Mesenchymal stem cell (in vitro differentiated cells and primary cell): ENCODE data around the gene C17orf114.

Source experiments
- DNase-seq: peaks from one replicate; pipeline ENCODE4 v3.0.0-alpha.2; 2013
- H2AFZ ChIP-seq: one replicate; pipeline ENCODE4 v1.6.1; 2013; ENCODE audit warnings: low read depth, mild to moderate bottlenecking, control low read depth, inconsistent platforms, low read length, moderate library complexity
- H2AK5ac ChIP-seq: 2 replicates; pipeline ENCODE4 v1.6.1; 2013; ENCODE audit warnings: low read length, moderate library complexity, mild to moderate bottlenecking, inconsistent platforms; ENCODE audit not compliant: severe bottlenecking
- H2BK120ac ChIP-seq: one replicate; pipeline ENCODE4 v1.6.1; 2013; ENCODE audit warnings: low read depth, mild to moderate bottlenecking, inconsistent platforms, low read length, moderate library complexity
- H2BK12ac ChIP-seq, 2 experiments: one replicate each; pipeline ENCODE4 v1.6.1; 2013; ENCODE audit warnings: inconsistent platforms in 2 of 2, low read length in 2 of 2, mild to moderate bottlenecking in 2 of 2, moderate library complexity in 2 of 2, control low read depth in 1 of 2
- H2BK15ac ChIP-seq: one replicate; pipeline ENCODE4 v1.6.1; 2013; ENCODE audit warnings: mild to moderate bottlenecking, low read depth, inconsistent platforms; ENCODE audit not compliant: poor library complexity, severe bottlenecking
- H2BK5ac ChIP-seq: 2 replicates; pipeline ENCODE4 v1.6.1; 2013; ENCODE audit warnings: low read depth, mild to moderate bottlenecking, low read length, control low read depth, inconsistent platforms; ENCODE audit not compliant: poor library complexity, severe bottlenecking
- H3K14ac ChIP-seq, 2 experiments: one replicate each; pipeline ENCODE4 v1.6.1; 2013; ENCODE audit warnings: inconsistent platforms in 2 of 2, low read length in 2 of 2, control low read depth in 1 of 2, mild to moderate bottlenecking in 1 of 2, moderate library complexity in 1 of 2
- H3K18ac ChIP-seq, 2 experiments: one replicate each; pipeline ENCODE4 v1.6.1; 2013; ENCODE audit warnings: inconsistent platforms in 2 of 2, low read length in 2 of 2, control low read depth in 1 of 2, low read depth in 1 of 2, mild to moderate bottlenecking in 1 of 2
- H3K23ac ChIP-seq, 2 experiments: one replicate each; pipeline ENCODE4 v1.6.1; 2013; ENCODE audit warnings: inconsistent platforms in 2 of 2, low read length in 2 of 2, mild to moderate bottlenecking in 2 of 2, moderate library complexity in 2 of 2, control low read depth in 1 of 2
- H3K27ac ChIP-seq: 2 replicates; pipeline ENCODE4 v1.5.1; 2013; ENCODE audit warnings: mild to moderate bottlenecking, moderate library complexity, low read length, control low read depth, inconsistent platforms; ENCODE audit not compliant: poor library complexity, severe bottlenecking
- H3K27me3 ChIP-seq, 2 experiments: 2 replicates each; pipeline versions ENCODE4 v1.6.1 to v1.7.0; 2013; ENCODE audit warnings: low read length in 2 of 2, mild to moderate bottlenecking in 2 of 2, moderate library complexity in 2 of 2, control low read depth in 1 of 2, inconsistent platforms in 1 of 2; ENCODE audit not compliant: control insufficient read depth in 1 of 2, insufficient read depth in 1 of 2
- H3K36me3 ChIP-seq, 2 experiments: 2 replicates each; pipeline versions ENCODE4 v1.6.1 to v1.7.0; 2013; ENCODE audit warnings: low read length in 2 of 2, control low read depth in 1 of 2, inconsistent platforms in 1 of 2, low read depth in 1 of 2, mild to moderate bottlenecking in 1 of 2; ENCODE audit not compliant: insufficient read depth in 2 of 2, control insufficient read depth in 1 of 2
- H3K4ac ChIP-seq, 2 experiments: one replicate each; pipeline ENCODE4 v1.6.1; 2013; ENCODE audit warnings: inconsistent platforms in 2 of 2, low read length in 2 of 2, mild to moderate bottlenecking in 2 of 2, moderate library complexity in 2 of 2, control low read depth in 1 of 2, low read depth in 1 of 2
- H3K4me1 ChIP-seq: 2 replicates; pipeline ENCODE4 v1.6.1; 2013; ENCODE audit warnings: low read depth, low read length, control low read depth; ENCODE audit not compliant: control insufficient read depth, insufficient read depth
- H3K4me2 ChIP-seq: 2 replicates; pipeline ENCODE4 v1.6.1; 2013; ENCODE audit warnings: low read length, mild to moderate bottlenecking, inconsistent platforms; ENCODE audit not compliant: poor library complexity, severe bottlenecking
- H3K4me3 ChIP-seq, 2 experiments: 2 replicates each; pipeline versions ENCODE4 v1.5.1 to v1.7.0; 2013; ENCODE audit warnings: low read length in 2 of 2, mild to moderate bottlenecking in 2 of 2, control low read depth in 1 of 2, low read depth in 1 of 2; ENCODE audit not compliant: insufficient read depth in 1 of 2
- H3K79me1 ChIP-seq: replicated peaks from 2 replicates; pipeline ENCODE4 v1.6.1; 2013; ENCODE audit warnings: mild to moderate bottlenecking, control low read depth, low read length, inconsistent platforms; ENCODE audit not compliant: poor library complexity, severe bottlenecking
- H3K9ac ChIP-seq: 2 replicates; pipeline ENCODE4 v1.7.0; 2013; ENCODE audit warnings: mild to moderate bottlenecking, low read length, moderate library complexity
- H3K9me3 ChIP-seq: 2 replicates; pipeline ENCODE4 v1.7.0; 2013; ENCODE audit warnings: mild to moderate bottlenecking, low read length; ENCODE audit not compliant: control insufficient read depth
- H4K8ac ChIP-seq: one replicate; pipeline ENCODE4 v1.6.1; 2013; ENCODE audit warnings: inconsistent platforms, mild to moderate bottlenecking, low read length, moderate library complexity
- H4K91ac ChIP-seq: one replicate; pipeline ENCODE4 v1.6.1; 2013; ENCODE audit warnings: mild to moderate bottlenecking, low read length, inconsistent platforms
- WGBS: methylation state at CpG from one replicate; pipeline ENCODE4 v1.1.7; 2013; ENCODE audit warnings: mixed read lengths; 5-methylcytosine and 5-hydroxymethylcytosine counted together

C17orf114 gene

GRCh38 chr17:4837471-4838308, 35.6 kb upstream of the C17orf114 start:
- no peak overlapping the region for H4K91ac ChIP-seq
- H4K8ac ChIP-seq = no peak overlapping the region
- DNase-seq = no peak
- H3K18ac ChIP-seq = no peak overlapping the region
- H2BK5ac ChIP-seq = no peak overlapping the region
- H2AK5ac ChIP-seq = no peak overlapping the region
- H3K23ac ChIP-seq = peak overlapping the region in 1 of 2 experiments; percentile 11
- H3K9ac ChIP-seq = peak overlapping the region; percentile 42
- H2BK15ac ChIP-seq = no peak overlapping the region
- no peak overlapping the region for H2BK120ac ChIP-seq
- H3K4ac ChIP-seq = no peak overlapping the region
- H3K14ac ChIP-seq = no peak overlapping the region
- H2BK12ac ChIP-seq = no peak overlapping the region
- H3K79me1 ChIP-seq = peaks cover 16% of the 10 kb centered on the region
- no peaks in the 10 kb centered on the region for H3K9me3 ChIP-seq
- 81% methylated on average over 12 of the region's 13 CpGs for WGBS
- H3K4me3 ChIP-seq = peak overlapping the region in 1 of 2 experiments; percentile 33
- peaks cover 0 to 4% of the 10 kb centered on the region in 2 experiments for H3K36me3 ChIP-seq
- H3K27ac ChIP-seq = no peak overlapping the region
- peaks cover 12% of the 10 kb centered on the region for H3K4me1 ChIP-seq
- no peaks in the 10 kb centered on the region for H3K27me3 ChIP-seq
- no peak overlapping the region for H2AFZ ChIP-seq
- H3K4me2 ChIP-seq = no peak overlapping the region

GRCh38 chr17:4836221-4836620, 34.1 kb upstream of the C17orf114 start:
- no peak overlapping the region for H2AFZ ChIP-seq
- no peak overlapping the region for H4K91ac ChIP-seq
- H2BK15ac ChIP-seq = no peak overlapping the region
- H3K14ac ChIP-seq = no peak overlapping the region
- H3K23ac ChIP-seq = no peak overlapping the region
- peaks cover 7% of the 10 kb centered on the region for H3K79me1 ChIP-seq
- H3K18ac ChIP-seq = no peak overlapping the region
- no peak overlapping the region for H2BK12ac ChIP-seq
- DNase-seq = no peak
- H3K4ac ChIP-seq = no peak overlapping the region
- 95% methylated on average over 4 of the region's 4 CpGs for WGBS
- no peak overlapping the region for H2AK5ac ChIP-seq
- peaks cover 12% of the 10 kb centered on the region for H3K4me1 ChIP-seq
- H3K9ac ChIP-seq = no peak overlapping the region
- no peak overlapping the region for H4K8ac ChIP-seq
- H3K4me2 ChIP-seq = no peak overlapping the region
- H3K9me3 ChIP-seq = no peaks in the 10 kb centered on the region
- H3K27me3 ChIP-seq = no peaks in the 10 kb centered on the region
- no peak overlapping the region for H2BK5ac ChIP-seq
- H3K4me3 ChIP-seq = no peak overlapping the region
- H3K27ac ChIP-seq = no peak overlapping the region
- H3K36me3 ChIP-seq = peaks cover 0 to 4% of the 10 kb centered on the region in 2 experiments
- no peak overlapping the region for H2BK120ac ChIP-seq

- no peak overlapping the region for H2AK5ac ChIP-seq
- 77% methylated on average over 4 of the region's 4 CpGs for WGBS
- H2AFZ ChIP-seq = no peak overlapping the region
Measured at GRCh38 chr17:4834681-4835020, 32.5 kb upstream of the C17orf114 start.

GRCh38 chr17:4833941-4834680, 32.0 kb upstream of the C17orf114 start:
- Histone ChIP-seq H3K79me1 (peaks cover 6% of the 10 kb centered on the region), H4K8ac (peak overlapping the region; percentile 55)

More at GRCh38 chr17:4834681-4835020, 32.5 kb upstream of the C17orf114 start:
- no peaks in the 10 kb centered on the region for H3K27me3 ChIP-seq
- no peak overlapping the region for H2BK12ac ChIP-seq
- peaks cover 6% of the 10 kb centered on the region for H3K79me1 ChIP-seq
- H3K4ac ChIP-seq = no peak overlapping the region
- no peak overlapping the region for H2BK120ac ChIP-seq
- no peak overlapping the region for H4K91ac ChIP-seq
- peaks cover 12% of the 10 kb centered on the region for H3K4me1 ChIP-seq
- peak overlapping the region; percentile 98 for H3K4me2 ChIP-seq
- no peak overlapping the region for H2BK15ac ChIP-seq
- no peak overlapping the region for H3K27ac ChIP-seq
- H3K14ac ChIP-seq = no peak overlapping the region
- H3K36me3 ChIP-seq = peaks cover 0 to 4% of the 10 kb centered on the region in 2 experiments
- no peak overlapping the region for H2BK5ac ChIP-seq
- H3K9ac ChIP-seq = peak overlapping the region; percentile 81
- no peak overlapping the region for H4K8ac ChIP-seq
- no peak overlapping the region for H3K23ac ChIP-seq
- no peaks in the 10 kb centered on the region for H3K9me3 ChIP-seq
- DNase-seq = no peak
- peak overlapping the region in 1 of 2 experiments; percentile 10 for H3K18ac ChIP-seq
- peak overlapping the region; percentile 12 to 95 for H3K4me3 ChIP-seq

More at GRCh38 chr17:4833941-4834680, 32.0 kb upstream of the C17orf114 start:
- H3K4me1 ChIP-seq = peaks cover 12% of the 10 kb centered on the region
- H3K27ac ChIP-seq = peak overlapping the region; percentile 75
- H2BK12ac ChIP-seq = peak overlapping the region; percentile 49 to 98
- H3K36me3 ChIP-seq = peaks cover 0 to 4% of the 10 kb centered on the region in 2 experiments
- no peaks in the 10 kb centered on the region for H3K9me3 ChIP-seq
- H2BK15ac ChIP-seq = no peak overlapping the region
- peak overlapping the region; percentile 90 to 99 for H3K18ac ChIP-seq
- no peaks in the 10 kb centered on the region for H3K27me3 ChIP-seq
- H2BK120ac ChIP-seq = peak overlapping the region; percentile 81
- H4K91ac ChIP-seq = peak overlapping the region; percentile 94
- H3K23ac ChIP-seq = no peak overlapping the region
- H2BK5ac ChIP-seq = no peak overlapping the region
- peak overlapping the region; percentile 98 for H3K4me2 ChIP-seq
- H2AK5ac ChIP-seq = no peak overlapping the region
- H3K4ac ChIP-seq = peak overlapping the region; percentile 91 to 96
- 7% methylated on average over 10 of the region's 15 CpGs for WGBS
- DNase-seq = peak; percentile 94
- peak overlapping the region; percentile 81 for H3K9ac ChIP-seq
- H2AFZ ChIP-seq = peak overlapping the region; percentile 89
- peak overlapping the region in 1 of 2 experiments; percentile 71 for H3K14ac ChIP-seq
- H3K4me3 ChIP-seq = peak overlapping the region; percentile 95 to 100
